ENCODE data around the gene TMEM91.
"Not testable (repeated sequence)": the region's sequence is repeated elsewhere in the genome, so short reads cannot be mapped to it uniquely, and the experiment has no call there.

TMEM91 gene

DNA sequence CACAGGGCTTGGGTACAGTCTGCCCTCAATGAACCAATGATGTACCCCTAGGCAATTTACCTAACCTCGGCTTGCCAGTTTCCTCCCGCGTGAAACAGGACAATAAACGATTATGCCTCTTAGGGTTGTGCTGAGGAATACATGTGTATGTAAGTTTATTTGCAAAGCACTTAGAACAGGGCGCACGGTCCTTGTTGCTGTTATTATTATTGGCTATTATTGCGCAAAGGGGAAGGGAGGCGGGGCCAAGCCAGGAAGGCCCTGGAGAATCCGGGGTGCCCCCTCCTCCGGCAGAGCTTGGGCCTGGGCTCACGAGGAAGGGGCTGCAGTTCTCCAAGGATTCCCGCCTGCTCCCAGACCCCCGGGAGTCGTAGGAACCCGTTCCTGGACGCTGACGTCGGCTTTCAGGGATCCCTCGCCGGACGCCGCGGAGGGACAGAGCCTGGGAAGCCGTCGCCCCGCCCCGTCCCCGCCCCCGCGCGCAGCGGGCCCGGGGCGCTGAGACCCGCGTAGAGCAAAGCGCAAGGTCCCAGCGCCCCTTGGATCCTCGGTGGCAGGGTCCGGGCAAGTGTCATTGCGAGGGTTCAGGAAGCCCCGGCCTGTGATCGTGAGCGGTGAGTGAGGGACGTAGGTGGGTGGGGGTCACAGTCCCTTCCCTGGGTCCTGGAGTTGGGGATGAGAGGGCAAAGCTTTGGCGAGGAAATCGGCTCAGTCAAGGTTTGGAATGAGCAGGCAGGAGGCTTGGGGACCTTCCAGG, at the start of gene TMEM91:
Gene TMEM91, plus strand, starts transcription at position 293 of the 757 bp plus-strand sequence. CDS start 1,777 bp downstream, outside the sequence.
- no peak for DNase-seq (ENCODE audit: low read depth)

DNA sequence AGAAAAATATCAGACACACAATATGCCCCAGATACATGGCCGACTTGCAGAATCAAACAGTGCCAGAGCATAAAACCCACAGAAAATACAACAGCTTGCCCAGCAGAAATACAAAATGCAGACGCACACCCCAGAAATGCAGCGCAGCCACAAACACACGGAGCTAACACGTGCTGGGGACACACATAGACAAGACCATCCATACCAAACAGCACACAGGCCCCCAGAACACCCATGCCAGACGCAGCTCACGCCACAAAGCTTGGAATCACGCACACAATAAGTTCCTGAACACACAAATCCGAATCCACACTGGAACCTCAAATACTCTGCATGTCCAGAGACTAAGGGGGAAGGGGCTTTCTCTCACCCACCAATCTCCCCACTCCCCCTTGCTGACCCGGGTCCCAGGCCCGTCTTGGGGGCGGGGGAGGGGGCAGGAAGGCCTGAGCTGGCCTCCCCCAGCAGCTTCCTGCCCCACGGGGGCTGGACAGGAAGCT, 49.2 kb upstream of the TMEM91 start:
- DNase-seq (ENCODE audit: low read depth): no peak

DNA sequence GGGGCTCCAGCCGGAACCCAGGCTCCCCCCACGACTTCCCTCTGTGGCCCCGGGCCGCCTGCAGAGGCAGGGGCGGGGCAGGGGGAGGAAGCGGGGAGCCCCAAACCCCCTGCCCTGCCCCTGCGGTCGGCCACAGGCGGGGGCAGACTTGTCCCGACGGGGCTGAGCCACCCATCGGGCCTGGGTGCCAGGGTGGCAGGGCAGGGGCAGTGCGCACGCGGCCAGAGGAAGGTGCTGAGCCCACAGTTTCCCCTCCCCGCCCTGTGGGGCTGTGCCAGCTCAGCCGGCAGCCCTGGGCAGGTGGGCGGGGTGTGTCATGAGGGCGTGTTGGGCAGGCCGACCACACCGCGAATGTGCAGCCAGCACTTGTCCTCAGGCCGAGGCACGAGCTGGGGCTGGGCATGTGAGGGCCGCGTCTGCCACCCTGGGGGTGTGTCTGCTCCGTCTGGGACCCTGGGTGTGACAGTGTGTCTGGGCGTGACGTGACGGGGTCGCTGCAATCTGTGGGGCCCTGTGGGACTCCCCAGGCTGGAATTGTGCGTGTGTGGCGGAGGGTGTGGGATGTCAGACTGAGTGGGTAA, 48.7 kb upstream of the TMEM91 start:
- peak; percentile 86 for DNase-seq (ENCODE audit: low read depth)

DNA sequence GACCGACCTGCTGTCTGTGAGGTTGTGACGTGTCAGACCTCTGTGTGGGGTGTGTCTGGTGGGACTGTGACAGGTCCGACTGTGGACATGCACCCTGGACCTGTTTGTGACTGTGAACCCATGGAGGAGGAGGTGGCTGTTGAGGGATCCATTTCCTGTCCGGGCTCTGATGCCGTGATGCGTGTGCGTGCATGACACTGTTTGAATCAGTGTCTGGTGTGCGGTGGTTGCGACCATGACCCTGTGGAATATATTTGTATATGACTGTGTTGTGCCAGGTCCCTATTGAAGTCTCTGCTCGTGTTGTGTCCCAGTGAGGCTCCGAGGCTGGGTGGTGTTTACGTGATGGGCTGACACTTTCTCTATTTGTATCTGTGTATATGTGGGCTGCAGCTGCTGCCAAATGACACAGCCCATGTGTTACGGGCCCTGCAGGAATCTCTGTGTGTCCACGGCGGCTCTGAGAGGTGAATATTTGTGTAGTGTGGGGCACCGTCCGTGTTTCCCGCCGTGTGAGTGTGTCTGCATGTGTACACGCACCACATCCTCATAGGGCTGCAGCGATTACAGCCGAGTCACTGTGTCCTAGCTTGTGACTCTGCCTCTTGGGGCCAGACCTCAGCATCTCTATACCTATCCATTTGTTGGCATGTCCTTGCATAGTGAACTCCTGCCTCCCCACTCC, 48.0 kb upstream of the TMEM91 start:
- no peak for DNase-seq (ENCODE audit: low read depth)

DNA sequence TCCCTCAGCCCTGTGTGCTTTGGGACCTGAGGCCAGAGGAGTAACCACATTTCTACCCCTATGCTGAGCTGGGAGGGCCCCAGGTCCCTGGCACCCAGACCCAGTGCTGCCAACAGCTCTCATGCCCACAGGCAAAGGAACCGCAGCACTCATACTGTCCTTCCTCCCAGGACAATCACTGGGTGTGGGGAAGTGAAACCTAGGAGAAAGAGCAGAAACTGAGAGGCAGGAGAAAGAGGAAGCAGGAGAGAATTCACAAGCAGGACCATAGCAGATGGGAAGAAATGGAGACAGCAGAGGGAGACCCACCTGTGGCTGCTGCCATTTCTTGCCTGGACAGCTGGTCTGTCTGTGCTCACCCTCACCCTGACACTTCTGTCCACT, 47.5 kb upstream of the TMEM91 start:
- DNase-seq (ENCODE audit: low read depth): no peak

DNA sequence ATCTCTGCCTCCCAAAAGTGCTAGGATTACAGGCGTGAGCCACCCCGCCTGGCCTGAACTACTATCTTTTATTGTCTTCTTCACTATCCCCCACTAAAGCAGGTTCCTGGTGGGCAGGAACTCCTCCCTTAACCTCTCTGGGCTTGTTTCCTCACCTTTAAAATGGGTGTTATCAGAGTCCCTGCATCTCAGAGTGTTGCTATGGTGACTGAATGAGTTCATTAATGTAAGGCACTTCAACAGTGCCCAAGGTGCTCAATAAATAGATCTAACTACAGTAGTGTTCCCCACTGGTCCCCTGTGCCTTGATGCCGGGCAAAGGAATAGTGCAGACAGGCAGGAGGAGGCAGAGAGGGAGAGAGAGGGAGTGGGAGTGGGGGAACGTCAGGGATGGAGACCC, 45.9 kb upstream of the TMEM91 start:
- no peak for DNase-seq (ENCODE audit: low read depth)

DNA sequence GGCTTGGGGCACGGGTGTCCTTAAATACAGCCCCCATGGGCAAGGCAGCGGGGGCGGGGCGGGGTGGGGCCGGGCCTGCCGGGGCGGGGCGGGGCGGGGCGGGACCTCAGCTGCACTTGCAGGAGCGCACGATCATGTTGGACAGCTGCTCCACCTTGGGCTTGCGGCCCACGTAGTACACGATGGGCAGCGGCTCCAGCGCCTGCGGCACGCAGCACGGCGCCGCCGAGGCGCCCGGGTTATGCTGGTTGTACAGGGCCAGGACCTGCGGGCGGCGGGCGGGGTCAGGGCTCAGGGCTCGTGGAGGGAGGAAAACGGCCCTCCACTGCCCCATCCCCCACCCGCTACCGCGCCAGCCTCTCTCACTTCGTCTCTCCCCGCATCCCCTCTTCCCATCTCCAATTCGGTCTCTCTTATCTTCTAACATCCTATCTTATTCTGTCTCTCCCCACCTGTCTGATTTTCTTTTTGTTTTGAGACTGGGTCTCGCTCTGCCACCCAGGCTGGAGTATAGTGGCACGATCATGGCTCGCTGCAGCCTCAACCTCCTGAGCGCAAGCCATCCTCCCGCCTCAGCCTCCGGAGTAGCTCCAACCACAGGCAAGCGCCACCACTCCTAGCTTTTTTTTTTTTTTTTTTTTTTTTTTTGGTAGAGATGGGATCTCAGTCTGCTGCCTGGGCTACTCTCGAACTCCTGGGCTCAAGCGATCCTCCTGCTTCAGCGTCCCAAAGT, 45.2 kb upstream of the TMEM91 start:
- no peak for DNase-seq (ENCODE audit: low read depth)

DNA sequence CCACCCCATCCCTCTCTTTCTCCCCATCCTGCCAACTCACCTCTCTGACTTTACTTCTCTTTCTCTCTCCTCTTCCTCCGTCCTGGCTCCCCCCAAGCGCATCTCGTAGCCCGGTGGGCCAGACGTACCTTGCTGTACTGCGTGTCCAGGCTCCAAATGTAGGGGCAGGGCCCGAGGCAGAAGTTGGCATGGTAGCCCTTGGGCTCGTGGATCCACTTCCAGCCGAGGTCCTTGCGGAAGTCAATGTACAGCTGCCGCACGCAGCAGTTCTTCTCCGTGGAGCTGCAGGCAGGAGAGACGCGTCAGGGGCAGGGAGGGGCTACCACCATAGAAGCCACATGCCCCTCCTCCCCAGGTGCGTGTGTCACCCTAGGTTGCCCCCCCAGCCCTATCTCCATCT, 44.3 kb upstream of the TMEM91 start:
- DNase-seq (ENCODE audit: low read depth): no peak

DNA sequence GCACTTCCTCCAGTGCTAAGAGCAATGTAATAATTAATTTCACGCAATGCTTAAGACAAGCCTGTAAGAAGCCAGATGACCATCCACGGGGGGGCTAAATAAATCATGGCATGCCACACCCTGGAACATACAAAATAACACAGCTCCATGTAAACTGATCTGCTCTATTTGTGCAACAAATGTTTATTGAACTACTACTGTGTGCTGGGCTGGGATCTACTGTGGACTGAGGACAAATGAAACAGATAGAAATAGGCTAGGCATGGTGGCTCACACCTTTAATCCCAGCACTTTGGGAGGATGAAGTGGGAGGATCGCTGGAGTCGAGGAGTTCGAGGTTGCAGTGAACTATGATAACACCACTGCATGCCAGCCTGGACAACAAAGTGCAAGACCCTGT, 43.9 kb upstream of the TMEM91 start:
- no peak for DNase-seq (ENCODE audit: low read depth)

DNA sequence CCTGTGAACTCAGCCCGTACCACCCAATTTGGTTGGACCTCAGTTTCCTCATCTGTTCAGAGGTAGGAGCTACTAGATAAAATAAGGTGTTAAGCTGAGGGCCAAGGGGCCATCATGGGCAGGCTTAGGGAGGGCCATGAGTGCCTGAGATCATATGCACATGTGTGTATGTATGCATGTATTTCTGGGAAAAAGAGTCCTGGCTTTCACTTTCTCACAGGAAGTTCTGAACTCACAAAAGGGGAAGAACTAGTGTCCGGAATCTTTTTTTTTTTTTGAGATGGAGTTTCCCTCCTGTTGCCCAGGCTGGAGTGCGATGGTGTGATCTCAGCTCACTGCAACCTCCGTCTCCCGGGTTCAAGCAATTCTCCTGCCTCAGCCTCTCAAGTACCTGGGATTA, 41.5 kb upstream of the TMEM91 start:
- no peak for DNase-seq (ENCODE audit: low read depth)

DNA sequence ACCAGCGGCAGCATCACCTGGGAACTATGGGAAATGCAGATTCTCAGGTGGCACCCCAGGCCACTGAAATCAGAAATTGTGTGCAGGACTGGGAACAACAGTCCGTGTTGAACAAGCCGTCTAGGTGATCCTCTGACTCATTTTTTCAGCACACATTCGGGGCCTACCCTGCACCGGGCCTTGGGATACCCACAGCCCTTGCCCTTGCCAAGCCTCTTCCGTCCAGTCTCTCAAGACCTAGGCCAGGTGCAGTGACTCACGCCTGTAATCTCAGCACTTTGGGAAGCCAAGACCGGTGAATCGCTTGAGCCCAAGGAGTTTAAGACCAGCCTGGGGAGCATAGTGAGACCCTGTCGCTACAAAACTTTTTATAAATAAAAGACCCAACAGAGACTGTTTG, 40.9 kb upstream of the TMEM91 start:
- DNase-seq (ENCODE audit: low read depth): no peak

DNA sequence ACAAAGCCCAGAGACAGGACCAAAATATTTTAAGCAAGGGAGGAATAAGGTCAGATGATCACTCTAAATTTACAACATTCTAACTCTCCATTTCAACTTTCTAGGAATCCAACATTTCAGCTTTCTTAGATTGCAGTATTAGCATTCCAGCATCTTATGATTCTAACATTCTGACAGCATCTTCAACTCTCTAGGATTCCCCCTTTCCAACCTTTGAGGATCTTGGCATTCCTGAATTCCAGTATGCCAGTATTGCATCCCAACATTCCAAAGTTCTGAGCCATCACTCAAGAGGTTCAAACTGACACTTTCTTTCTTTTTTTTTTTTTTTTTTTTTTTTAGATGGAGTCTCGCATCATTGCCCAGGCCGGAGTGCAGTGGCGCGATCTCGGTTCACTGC, 36.4 kb upstream of the TMEM91 start:
- DNase-seq (ENCODE audit: low read depth): no peak

DNA sequence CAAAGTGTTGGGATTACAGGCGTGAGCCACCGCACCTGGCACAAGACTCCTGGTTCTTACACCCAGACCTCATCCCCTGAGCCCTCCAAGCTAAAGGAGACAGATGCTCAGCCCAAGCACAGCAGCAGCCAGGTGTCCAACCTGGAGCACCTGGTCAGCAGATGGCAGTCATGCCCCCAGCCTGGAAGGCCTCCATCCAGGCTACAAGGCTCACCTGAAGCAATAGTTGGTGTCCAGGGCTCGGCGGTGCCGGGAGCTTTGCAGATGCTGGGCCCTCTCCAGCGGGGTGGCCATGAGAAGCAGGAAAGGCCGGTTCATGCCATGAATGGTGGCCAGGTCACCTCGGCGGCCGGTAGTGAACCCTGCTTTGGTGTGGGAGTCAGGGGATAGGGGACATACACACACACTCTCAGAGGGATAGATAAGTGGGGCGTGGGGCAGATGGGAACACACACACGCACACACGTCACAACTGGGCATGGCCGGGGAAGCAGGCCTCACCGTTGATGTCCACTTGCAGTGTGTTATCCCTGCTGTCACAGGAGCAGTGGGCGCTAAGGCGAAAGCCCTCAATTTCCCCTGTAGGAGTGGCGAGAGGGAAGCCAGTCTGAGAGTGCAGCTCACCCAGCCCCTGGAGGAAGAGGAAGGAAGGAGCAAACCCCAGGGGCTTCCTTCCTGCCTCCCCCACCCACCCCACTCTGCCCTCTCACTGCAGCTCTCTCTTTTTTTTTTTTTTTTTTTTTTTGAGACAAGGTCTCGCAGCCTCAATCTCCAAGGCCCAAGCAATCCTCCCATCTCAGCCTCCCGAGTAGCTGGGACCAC, 34.5 kb upstream of the TMEM91 start:
- DNase-seq (ENCODE audit: low read depth): no peak

DNA sequence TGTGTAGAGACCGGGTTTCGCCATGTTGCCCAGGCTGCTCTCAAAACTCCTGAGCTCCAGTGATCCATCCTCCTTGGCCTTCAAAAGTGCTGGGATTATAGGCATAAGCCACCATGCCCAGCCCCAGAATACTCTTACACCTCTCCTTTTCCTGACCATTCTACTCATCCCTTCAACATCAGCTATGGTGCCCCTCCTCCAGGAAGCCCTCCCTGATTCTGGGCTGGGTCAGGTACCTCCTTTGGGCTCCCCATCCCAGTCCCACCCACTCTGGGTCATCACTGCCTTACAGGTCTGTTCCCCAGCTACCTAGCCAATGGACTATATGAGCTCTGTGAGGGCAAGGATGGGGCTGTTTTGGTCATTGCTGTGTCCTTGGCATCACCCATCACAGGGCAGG, 32.2 kb upstream of the TMEM91 start:
- no peak for DNase-seq (ENCODE audit: low read depth)

DNA sequence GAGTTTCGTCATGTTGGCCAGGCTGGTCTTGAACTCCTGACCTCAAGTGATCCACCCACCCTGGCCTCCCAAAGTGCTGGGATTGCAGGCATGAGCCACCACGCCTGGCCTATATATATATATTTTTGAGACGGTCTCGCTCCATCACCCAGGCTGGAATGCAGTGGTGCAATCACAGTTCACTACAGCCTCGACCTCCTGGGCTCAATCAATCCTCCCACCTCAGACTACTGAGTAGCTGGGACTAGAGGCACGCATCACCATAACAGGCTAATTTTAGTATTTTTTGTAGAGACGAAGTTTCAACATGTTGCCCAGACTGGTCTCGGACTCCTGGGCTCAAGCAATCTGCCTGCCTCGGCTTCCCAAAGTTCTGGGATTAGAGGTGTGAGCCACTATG, 29.4 kb upstream of the TMEM91 start:
- DNase-seq (ENCODE audit: low read depth): not testable (repeated sequence)

DNA sequence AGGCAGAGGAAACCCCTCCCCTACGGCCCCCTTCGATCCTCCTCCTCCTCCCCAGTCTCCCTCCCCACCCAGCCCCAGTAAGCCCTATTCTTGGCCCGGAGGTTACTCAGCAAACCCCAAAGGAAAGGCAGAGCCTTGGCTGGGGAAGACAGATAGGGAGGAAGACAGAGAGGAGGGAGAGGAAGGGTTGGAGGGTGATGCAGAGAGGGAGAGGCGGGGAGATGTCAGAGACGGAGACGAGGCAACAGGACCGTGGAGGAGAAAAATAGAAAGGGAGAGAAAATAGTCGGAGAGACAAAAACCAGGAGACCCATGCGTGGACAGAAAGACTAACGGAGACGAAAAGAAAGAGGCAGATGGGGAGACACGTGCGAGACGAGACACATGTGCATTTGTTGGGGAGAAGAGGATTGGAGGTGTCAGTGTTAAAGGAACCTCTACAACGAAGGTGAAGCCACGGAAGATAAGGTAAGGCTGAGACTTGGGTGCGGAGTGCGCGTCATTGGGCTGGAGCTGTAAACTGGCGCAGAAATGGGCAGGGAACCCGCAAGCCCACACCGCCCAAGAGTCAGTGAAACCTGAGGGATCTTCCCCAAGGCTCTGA, 25.5 kb upstream of the TMEM91 start:
- no peak for DNase-seq (ENCODE audit: low read depth)

DNA sequence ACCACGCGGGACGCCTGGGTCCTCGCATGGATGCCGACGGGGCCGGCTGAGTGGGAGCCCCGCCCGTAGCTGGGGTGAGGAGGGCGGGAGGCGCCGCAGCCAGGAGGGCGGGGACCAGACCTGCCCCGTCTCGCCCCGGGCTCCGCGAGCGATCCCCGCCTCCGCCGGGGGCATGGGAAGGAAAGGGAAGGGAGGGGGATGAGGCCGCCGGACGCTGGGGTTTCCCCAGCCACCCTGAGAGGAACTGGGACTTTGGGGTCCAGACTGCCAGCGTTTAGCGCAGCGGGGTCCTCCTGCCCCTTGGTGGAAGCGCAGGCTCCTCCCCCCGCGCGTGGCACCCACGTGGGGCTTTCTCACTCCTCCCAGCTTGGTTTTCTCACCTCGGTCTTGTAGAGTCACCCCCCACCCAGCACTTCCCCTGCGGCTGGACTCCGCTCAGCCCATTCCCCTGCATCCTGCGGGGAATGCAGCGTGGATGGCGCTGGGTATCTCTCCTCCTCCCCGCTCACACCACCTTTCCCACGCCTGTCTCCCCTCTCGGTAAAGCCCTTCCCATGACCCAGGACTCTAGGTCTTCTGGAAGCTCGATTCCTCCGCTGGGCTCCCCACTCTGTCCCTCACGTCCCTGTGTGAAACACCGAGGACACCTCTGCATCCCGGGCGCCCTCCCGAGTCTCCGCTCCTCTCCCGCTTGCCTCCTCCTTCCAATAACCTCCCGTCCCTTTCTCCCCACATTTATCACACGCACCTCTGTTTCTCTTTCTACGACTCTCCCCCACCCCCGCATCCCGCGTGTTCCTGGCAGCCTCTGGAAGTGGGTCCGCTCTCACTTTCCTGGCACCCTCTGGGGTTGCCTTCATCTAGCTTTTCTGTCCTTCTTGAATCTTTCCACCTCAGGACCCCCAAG, 24.7 kb upstream of the TMEM91 start:
- peak; percentile 84 for DNase-seq (ENCODE audit: low read depth)

DNA sequence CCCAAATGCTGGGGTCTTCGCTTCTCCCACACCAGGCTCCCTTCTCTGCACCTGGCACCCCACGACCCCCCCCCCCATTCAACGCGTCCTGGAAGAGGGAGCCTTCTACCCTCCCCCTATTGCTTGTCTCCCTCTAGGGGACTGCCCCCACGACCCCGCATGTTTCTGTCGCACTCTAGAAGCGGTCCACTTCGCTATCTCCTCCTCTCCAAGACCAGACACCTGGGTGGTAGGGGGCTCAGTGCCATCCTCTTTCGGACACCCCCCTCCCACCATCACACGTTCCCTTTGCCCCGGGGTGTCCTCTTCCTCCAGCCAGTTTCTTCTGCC, 24.1 kb upstream of the TMEM91 start:
- no peak for DNase-seq (ENCODE audit: low read depth)

DNA sequence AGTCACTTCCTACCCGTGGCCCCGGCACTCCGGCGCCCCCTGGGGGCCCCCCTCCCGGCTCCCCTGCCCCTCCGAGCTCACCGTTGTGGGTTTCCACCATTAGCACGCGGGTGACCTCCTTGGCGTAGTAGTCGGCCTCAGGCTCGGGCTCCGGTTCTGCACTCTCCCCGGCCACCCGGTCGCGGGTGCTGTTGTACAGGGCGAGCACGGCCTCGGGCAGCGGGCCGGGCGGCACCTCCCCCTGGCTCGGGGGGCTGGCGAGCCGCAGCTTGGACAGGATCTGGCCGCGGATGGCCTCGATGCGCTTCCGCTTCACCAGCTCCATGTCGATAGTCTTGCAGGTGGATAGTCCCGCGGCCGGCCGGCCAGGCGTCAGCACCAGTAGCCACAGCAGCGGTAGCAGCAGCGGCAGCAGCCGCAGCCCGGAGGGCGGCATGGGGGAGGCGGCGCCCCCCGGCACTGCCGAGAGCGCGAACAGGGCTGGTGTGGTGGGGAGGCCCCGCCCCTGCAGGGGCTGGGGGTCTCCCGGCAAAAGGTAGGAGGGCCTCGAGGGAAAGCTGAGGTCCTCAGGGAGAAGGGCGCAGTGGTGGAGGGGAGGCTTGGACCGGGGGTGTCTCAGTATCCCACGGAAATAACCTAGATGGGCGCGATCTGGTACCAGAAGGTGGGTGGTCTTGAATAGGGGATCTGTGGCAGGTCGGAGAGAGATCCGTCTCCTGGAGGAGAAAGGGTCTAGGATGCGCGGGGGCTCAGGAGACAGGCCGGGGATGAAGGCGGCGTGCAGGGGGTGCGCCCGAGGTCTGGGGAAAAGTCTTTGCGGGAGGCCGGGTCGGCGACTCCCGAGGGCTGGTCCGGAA, 23.5 kb upstream of the TMEM91 start:
- peak; percentile 74 for DNase-seq (ENCODE audit: low read depth)
